HCT116 (cell line): ENCODE data around the gene KIF26B.

Experiments
- CTCF ChIP-seq, 3 experiments: fragments of 200-600 bp in 1 of 3; sonication (generic) in 1 of 3; IDR thresholded peaks in 2 of 3; conservative IDR thresholded peaks in 1 of 3; 2 replicates each; pipeline ENCODE4 v1.5.1; 2012 to 2017; ENCODE audit warnings: low read depth in 2 of 3, low read length in 2 of 3, antibody characterized with exemption in 1 of 3, borderline replicate concordance in 1 of 3, control low read depth in 1 of 3, mild to moderate bottlenecking in 1 of 3, mixed read lengths in 1 of 3, mixed run types in 1 of 3, moderate library complexity in 1 of 3; ENCODE audit not compliant: insufficient read depth in 1 of 3
- POLR2AphosphoS5 ChIP-seq: IDR thresholded peaks from 2 replicates; pipeline ENCODE4 v1.6.1; 2011; ENCODE audit warnings: mild to moderate bottlenecking, low read depth, low read length, moderate library complexity
- SP1 ChIP-seq: IDR thresholded peaks from 2 replicates; pipeline ENCODE4 v1.6.1; 2012; ENCODE audit warnings: low read depth

GRCh38 chr1:245270972-245271371, 116.2 kb downstream of the KIF26B start:
- TF ChIP-seq POLR2AphosphoS5 (no peak), CTCF (IDR thresholded peaks at IDR 0.05 in 2 of 3, conservative IDR thresholded peaks at IDR 0.05 in 1 of 3; ENCODE audit: borderline replicate concordance in 1 of 3, insufficient read depth in 1 of 3, low read depth in 2 of 3, low read length in 2 of 3) (no peak), SP1 (no peak)
